Measurements from ENCODE around the gene SMAD5.
A peak's percentile ranks its signal among the peaks of the same experiment; 100 is the strongest.

The SMAD5 gene

GRCh38 chr5:136199408-136199807 lies 66.8 kb downstream of the SMAD5 start:
- DNase-seq, result no peak

GRCh38 chr5:136200130-136200529 lies 67.5 kb downstream of the SMAD5 start:
- DNase-seq, result no peak

- DNase-seq, result no peak
Observed at GRCh38 chr5:136200761-136201160, 68.1 kb downstream of the SMAD5 start.

GRCh38 chr5:136201870-136202269 lies 69.2 kb downstream of the SMAD5 start:
- no peak for DNase-seq

GRCh38 chr5:136202469-136203205 lies 70.0 kb downstream of the SMAD5 start:
- no peak for DNase-seq

GRCh38 chr5:136203303-136203922 lies 70.8 kb downstream of the SMAD5 start:
- DNase-seq, result no peak

- no peak for DNase-seq
Observed at GRCh38 chr5:136205061-136205702, 72.5 kb downstream of the SMAD5 start.

GRCh38 chr5:136205941-136206340 lies 73.3 kb downstream of the SMAD5 start:
- no peak for DNase-seq

- no peak for DNase-seq
Observed at GRCh38 chr5:136206361-136206760, 73.7 kb downstream of the SMAD5 start.

GRCh38 chr5:136207631-136208030 lies 75.0 kb downstream of the SMAD5 start:
- DNase-seq, result no peak

GRCh38 chr5:136208916-136209315 lies 76.3 kb downstream of the SMAD5 start:
- DNase-seq, result no peak

- no peak for DNase-seq
Observed at GRCh38 chr5:136209346-136209910, 76.8 kb downstream of the SMAD5 start.

GRCh38 chr5:136210259-136210658 lies 77.6 kb downstream of the SMAD5 start:
- DNase-seq, result no peak

GRCh38 chr5:136211282-136212040 lies 78.8 kb downstream of the SMAD5 start:
- DNase-seq, result no peak

- peak; percentile 64 for DNase-seq
Observed at GRCh38 chr5:136212252-136212721, 79.6 kb downstream of the SMAD5 start.

- DNase-seq, result no peak
Observed at GRCh38 chr5:136213919-136214493, 81.4 kb downstream of the SMAD5 start.

- no peak for DNase-seq
Observed at GRCh38 chr5:136215812-136216211, 83.2 kb downstream of the SMAD5 start.

GRCh38 chr5:136216230-136216629 lies 83.6 kb downstream of the SMAD5 start:
- no peak for DNase-seq

- no peak for DNase-seq
Observed at GRCh38 chr5:136221340-136221739, 88.7 kb downstream of the SMAD5 start.

GRCh38 chr5:136222580-136223235 lies 90.1 kb downstream of the SMAD5 start:
- DNase-seq, result no peak

GRCh38 chr5:136225796-136226195 lies 93.2 kb downstream of the SMAD5 start:
- DNase-seq, result no peak

- DNase-seq, result no peak
Observed at GRCh38 chr5:136226401-136226800, 93.8 kb downstream of the SMAD5 start.
